C4-2B (cell line): ENCODE data around the gene NTNG1.

Source experiments
- ZFX ChIP-seq: fragments of 450-650 bp; IDR thresholded peaks from 2 replicates; pipeline ENCODE4 v1.6.1; 2017
- TF ChIP-seq, protein P1 (sequence below): fragments of 450-650 bp; conservative IDR thresholded peaks from 2 replicates; pipeline ENCODE4 v1.5.1; 2017; ENCODE audit warnings: mild to moderate bottlenecking

DNA sequence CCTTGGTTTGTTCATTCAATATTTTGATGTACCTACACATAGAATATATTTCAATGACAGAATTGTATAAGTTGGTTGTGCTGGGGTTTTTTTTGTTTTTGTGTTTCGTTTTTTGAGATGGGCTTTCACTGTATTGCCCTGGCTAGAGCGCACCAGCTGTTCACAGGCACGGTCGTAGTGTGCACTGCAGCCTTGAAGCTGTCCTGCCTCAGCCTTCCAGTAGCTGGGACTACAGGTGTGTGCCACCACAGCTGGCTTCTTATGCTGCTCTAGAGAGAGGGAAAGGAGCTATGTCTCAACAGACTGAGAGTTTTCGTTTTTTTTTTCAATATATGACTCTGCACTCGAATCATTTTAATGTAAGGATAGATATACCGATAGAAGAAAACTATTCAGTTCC, 102.6 kb downstream of the NTNG1 start:
- TF ChIP-seq, protein P1, sequence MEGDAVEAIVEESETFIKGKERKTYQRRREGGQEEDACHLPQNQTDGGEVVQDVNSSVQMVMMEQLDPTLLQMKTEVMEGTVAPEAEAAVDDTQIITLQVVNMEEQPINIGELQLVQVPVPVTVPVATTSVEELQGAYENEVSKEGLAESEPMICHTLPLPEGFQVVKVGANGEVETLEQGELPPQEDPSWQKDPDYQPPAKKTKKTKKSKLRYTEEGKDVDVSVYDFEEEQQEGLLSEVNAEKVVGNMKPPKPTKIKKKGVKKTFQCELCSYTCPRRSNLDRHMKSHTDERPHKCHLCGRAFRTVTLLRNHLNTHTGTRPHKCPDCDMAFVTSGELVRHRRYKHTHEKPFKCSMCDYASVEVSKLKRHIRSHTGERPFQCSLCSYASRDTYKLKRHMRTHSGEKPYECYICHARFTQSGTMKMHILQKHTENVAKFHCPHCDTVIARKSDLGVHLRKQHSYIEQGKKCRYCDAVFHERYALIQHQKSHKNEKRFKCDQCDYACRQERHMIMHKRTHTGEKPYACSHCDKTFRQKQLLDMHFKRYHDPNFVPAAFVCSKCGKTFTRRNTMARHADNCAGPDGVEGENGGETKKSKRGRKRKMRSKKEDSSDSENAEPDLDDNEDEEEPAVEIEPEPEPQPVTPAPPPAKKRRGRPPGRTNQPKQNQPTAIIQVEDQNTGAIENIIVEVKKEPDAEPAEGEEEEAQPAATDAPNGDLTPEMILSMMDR, result no peak
- TF ChIP-seq ZFX, result no peak
